ENCODE results near the gene GSTM1. TPM values are rescaled to one million over a fixed set of nuclear protein-coding genes. Genes with fewer than 3 reads are reported as not detected.

GSTM1 gene
- total RNA-seq, 2 donors from 2014 or later: 19.5 TPM; not detected in 1

DNA sequence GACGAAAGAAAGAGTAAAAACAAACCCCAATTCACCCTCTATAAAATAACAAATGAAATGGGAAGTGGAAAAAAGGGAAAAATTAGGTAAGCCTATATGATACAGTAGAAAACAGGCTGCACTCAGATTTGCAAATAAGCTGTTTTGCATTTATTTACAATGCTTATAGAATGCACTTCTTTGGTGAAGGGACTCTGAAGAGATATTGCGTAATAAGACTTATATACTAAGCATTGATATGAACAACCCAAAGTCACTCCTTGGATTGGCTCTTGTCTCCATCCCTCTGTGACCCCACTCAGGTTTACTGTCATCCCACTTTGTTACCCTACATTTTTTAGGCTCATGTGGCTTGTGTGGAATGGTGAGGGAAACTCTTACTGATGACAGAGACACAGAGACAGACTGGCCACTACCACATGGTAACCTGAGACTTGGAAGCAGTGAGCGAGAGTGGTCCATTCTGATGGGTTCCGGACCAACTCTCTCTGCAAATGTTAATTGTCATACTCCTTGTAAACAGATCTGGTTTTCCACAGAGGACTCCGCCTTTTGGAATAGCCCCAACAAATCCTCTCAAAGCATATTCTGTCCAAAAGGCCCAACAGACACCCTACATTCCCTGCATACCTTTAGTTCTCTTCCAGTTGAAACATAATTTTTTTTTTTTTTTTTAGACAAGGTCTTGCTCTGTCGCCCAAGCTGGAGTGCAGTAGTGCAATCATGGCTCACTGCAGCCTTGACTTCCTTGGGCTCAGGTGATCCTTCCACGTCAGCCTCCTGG, 35.5 kb downstream of the GSTM1 start:
- Histone ChIP-seq H3K4me3 (no peak overlapping the region), H3K4me1 (peaks cover 38% of the 10 kb centered on the region), H3K9me3 (no peaks in the 10 kb centered on the region), H3K27me3 (no peaks in the 10 kb centered on the region), H3K36me3 (replicated peaks in 1 of 2; ENCODE audit: insufficient read depth in 1 of 2, low read depth in 2 of 2) (no peaks in the 10 kb centered on the region), H3K27ac (no peak overlapping the region)
- DNase-seq: no peak
- TF ChIP-seq, protein P1, sequence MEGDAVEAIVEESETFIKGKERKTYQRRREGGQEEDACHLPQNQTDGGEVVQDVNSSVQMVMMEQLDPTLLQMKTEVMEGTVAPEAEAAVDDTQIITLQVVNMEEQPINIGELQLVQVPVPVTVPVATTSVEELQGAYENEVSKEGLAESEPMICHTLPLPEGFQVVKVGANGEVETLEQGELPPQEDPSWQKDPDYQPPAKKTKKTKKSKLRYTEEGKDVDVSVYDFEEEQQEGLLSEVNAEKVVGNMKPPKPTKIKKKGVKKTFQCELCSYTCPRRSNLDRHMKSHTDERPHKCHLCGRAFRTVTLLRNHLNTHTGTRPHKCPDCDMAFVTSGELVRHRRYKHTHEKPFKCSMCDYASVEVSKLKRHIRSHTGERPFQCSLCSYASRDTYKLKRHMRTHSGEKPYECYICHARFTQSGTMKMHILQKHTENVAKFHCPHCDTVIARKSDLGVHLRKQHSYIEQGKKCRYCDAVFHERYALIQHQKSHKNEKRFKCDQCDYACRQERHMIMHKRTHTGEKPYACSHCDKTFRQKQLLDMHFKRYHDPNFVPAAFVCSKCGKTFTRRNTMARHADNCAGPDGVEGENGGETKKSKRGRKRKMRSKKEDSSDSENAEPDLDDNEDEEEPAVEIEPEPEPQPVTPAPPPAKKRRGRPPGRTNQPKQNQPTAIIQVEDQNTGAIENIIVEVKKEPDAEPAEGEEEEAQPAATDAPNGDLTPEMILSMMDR (IDR thresholded peaks at IDR 0.05): no peak
- no peak for TF ChIP-seq POLR2A (IDR thresholded peaks at IDR 0.05)
- WGBS, 2 donors: 71 to 85% methylated on average over 7 of the region's 7 CpGs
- no peak for ATAC-seq
- intact Hi-C loops (cut with DNase I): no loop called here

DNA sequence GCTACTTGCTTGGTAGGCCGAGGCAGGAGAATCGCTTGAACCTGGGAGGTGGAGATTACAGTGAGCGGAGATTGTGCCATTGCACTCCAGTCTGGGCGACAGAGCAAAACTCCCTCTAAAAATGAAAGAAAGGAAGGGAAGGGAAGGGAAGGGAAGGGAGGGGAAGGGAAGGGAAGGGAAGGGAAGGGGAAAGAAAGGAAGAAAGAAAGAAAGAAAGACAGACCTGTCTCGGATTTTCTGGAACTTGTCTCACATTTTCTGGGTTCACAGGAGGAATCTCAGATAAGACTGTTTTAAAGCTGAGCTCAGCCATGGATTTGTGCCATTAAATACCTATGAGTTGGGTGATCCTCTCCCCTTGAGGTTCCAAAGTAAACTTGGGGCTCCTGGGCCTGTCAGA, 37.3 kb downstream of the GSTM1 start:
- no peak overlapping the region for H3K4me3 ChIP-seq
- ATAC-seq (no peak), DNase-seq (no peak)
- peak overlapping the region in 1 of 4 donors; percentile 2 for H3K27ac ChIP-seq
- whole genome bisulfite sequencing, 2 donors: 85 to 87% methylated on average over 5 of the region's 5 CpGs
- no peaks in the 10 kb centered on the region for H3K27me3 ChIP-seq
- TF ChIP-seq, protein P1 (IDR thresholded peaks at IDR 0.05): no peak
- TF ChIP-seq POLR2A (IDR thresholded peaks at IDR 0.05): no peak
- intact Hi-C loops (cut with DNase I): no loop called here
- H3K9me3 ChIP-seq: no peaks in the 10 kb centered on the region
- peaks cover 48% of the 10 kb centered on the region for H3K4me1 ChIP-seq
- no peaks in the 10 kb centered on the region for H3K36me3 ChIP-seq (replicated peaks in 1 of 2; ENCODE audit: insufficient read depth in 1 of 2, low read depth in 2 of 2)

- Histone ChIP-seq H3K4me3 (no peak overlapping the region), H3K27ac (peak overlapping the region in 1 of 4 donors; percentile 2), H3K9me3 (no peaks in the 10 kb centered on the region), H3K36me3 (replicated peaks in 1 of 2; ENCODE audit: insufficient read depth in 1 of 2, low read depth in 2 of 2) (no peaks in the 10 kb centered on the region), H3K27me3 (no peaks in the 10 kb centered on the region), H3K4me1 (peaks cover 51% of the 10 kb centered on the region)
- intact Hi-C loops (cut with DNase I): no loop called here
- TF ChIP-seq, protein P1 (IDR thresholded peaks at IDR 0.05): no peak
- no peak for TF ChIP-seq POLR2A (IDR thresholded peaks at IDR 0.05)
- 56 to 62% methylated on average over 4 of the region's 4 CpGs for WGBS, 2 donors
- DNase-seq: no peak
- no peak for ATAC-seq
Measured at GRCh38 chr1:109725510-109725909, 37.9 kb downstream of the GSTM1 start.

GRCh38 chr1:109726007-109726406, 38.4 kb downstream of the GSTM1 start:
- no peak for ATAC-seq
- Histone ChIP-seq H3K4me3 (no peak overlapping the region), H3K9me3 (no peaks in the 10 kb centered on the region), H3K36me3 (replicated peaks in 1 of 2; ENCODE audit: insufficient read depth in 1 of 2, low read depth in 2 of 2) (no peaks in the 10 kb centered on the region), H3K4me1 (peaks cover 56% of the 10 kb centered on the region), H3K27ac (peak overlapping the region in 1 of 4 donors; percentile 2), H3K27me3 (no peaks in the 10 kb centered on the region)
- intact Hi-C loops (cut with DNase I): no loop called here
- TF ChIP-seq, protein P1 (IDR thresholded peaks at IDR 0.05): no peak
- no peak for TF ChIP-seq POLR2A (IDR thresholded peaks at IDR 0.05)
- 72 to 79% methylated on average over 1 of the region's 1 CpG for whole genome bisulfite sequencing, 2 donors
- no peak for DNase-seq

Data from body of pancreas (tissue), 4 donors.